ENCODE results near the gene UQCR11.

DNA sequence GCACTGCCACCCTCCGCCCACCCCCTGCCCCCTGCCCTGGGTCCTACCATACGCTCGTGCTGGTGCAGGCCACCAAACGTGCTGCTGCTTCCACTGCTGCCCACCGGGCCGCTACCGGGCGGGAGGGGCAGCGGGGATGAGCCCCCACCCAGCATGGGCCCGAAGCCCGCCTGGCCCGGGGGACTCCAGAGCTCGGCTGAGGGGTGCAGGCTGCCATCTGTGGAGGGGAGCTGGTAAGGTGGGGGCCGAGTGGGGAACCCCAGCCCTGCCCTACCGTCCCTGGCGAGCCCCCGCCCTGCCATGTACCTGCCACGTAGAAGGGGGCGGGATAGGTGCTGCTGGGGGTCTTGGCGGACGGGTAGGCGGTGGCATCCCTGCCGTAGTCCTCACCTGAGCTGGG is 16.7 kb upstream of the UQCR11 start:
- no peak for TF ChIP-seq EZH2phosphoT487 (IDR thresholded peaks at IDR 0.05; ENCODE audit: insufficient read depth, low read depth)
- TF ChIP-seq EZH2 (IDR thresholded peaks at IDR 0.05; ENCODE audit: insufficient read depth, poor library complexity, severe bottlenecking) = no peak
